ENCODE data around the gene TCOF1.

The TCOF1 gene

GRCh38 chr5:150353032-150353675 lies 4.3 kb upstream of the TCOF1 start:
- DNase-seq, result no peak

- no peak for DNase-seq
These were observed 1.7 kb upstream of the TCOF1 start for GRCh38 chr5:150355791-150356190.

GRCh38 chr5:150356575-150357294 lies 762 bp upstream of the TCOF1 start:
- no peak for DNase-seq

GRCh38 chr5:150358261-150359095 lies 981 bp downstream of the TCOF1 start:
- no peak for DNase-seq

GRCh38 chr5:150361301-150361700 lies 3.8 kb downstream of the TCOF1 start:
- DNase-seq, result no peak

- DNase-seq, result no peak
These were observed 5.7 kb downstream of the TCOF1 start for GRCh38 chr5:150363185-150363584.

- no peak for DNase-seq
These were observed 6.5 kb downstream of the TCOF1 start for GRCh38 chr5:150364004-150364403.

GRCh38 chr5:150368526-150368925 lies 11.0 kb downstream of the TCOF1 start:
- DNase-seq, result no peak

GRCh38 chr5:150372639-150373038 lies 15.1 kb downstream of the TCOF1 start:
- DNase-seq, result no peak

- no peak for DNase-seq
These were observed 17.2 kb downstream of the TCOF1 start for GRCh38 chr5:150374651-150375050.

- DNase-seq, result no peak
These were observed 19.6 kb downstream of the TCOF1 start for GRCh38 chr5:150376799-150377771.

GRCh38 chr5:150377964-150378694 lies 20.6 kb downstream of the TCOF1 start:
- DNase-seq, result no peak

GRCh38 chr5:150384701-150385100 lies 27.2 kb downstream of the TCOF1 start:
- no peak for DNase-seq

GRCh38 chr5:150386024-150386855 lies 28.7 kb downstream of the TCOF1 start:
- DNase-seq, result no peak

GRCh38 chr5:150389531-150390266 lies 32.2 kb downstream of the TCOF1 start:
- no peak for DNase-seq

- no peak for DNase-seq
These were observed 33.8 kb downstream of the TCOF1 start for GRCh38 chr5:150391064-150391834.

- no peak for DNase-seq
These were observed 34.5 kb downstream of the TCOF1 start for GRCh38 chr5:150391986-150392385.

GRCh38 chr5:150392680-150393079 lies 35.2 kb downstream of the TCOF1 start:
- no peak for DNase-seq

- no peak for DNase-seq
These were observed 35.7 kb downstream of the TCOF1 start for GRCh38 chr5:150393096-150393645.

All from NCI-H1417 treated with DMSO at 0.1 percent for 48 hours (cell line).